ENCODE data around the gene CALHM4.
A peak's percentile ranks its signal among the peaks of the same experiment; 100 is the strongest.

Gene CALHM4, protein sequence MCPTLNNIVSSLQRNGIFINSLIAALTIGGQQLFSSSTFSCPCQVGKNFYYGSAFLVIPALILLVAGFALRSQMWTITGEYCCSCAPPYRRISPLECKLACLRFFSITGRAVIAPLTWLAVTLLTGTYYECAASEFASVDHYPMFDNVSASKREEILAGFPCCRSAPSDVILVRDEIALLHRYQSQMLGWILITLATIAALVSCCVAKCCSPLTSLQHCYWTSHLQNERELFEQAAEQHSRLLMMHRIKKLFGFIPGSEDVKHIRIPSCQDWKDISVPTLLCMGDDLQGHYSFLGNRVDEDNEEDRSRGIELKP

DNA sequence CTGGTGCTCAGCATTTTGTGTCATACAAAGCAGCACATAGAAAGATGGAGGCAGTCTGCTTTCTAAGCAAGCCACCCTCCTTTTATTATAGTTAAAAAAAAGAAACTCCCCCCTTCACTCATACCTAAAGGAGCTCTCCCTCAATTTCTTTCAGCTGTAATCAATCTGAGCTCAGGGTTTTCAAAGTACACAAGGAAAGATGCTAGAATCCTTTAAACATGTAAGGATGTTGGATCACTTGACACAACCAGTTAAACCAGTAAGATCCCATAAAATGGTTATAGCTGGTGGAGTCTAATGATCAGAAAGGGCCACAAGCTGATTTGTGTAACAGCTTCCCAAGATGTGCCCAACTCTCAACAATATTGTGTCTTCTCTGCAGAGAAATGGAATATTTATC is at the start of gene CALHM4:
CALHM4 (plus strand) TSS at position 301 of the 400 bp plus-strand sequence; CDS start at position 344, 43 bp downstream.
- no peak for DNase-seq

GRCh38 chr6:116507324-116507723 is 46.2 kb upstream of the CALHM4 start:
- no peak for DNase-seq

DNA sequence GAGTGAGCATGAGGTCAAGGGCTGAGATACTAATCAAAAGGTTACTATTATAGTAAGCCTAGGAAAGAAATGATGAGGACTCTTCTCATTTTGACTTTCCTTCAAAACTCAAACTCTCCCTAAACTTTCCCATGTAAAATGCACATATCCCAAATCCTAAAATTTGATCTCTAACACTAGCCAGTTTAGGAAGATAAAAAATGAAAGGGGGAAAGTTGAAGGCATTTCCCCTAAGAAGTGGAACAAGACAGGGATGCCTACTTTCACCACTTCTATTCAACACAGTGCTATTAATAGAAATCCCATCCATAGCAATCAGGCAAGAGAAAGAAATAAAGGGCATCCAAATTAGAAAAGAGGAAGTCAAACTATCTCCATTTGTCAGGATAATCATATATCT is 45.0 kb upstream of the CALHM4 start:
- no peak for DNase-seq

- peak in 1 of 2 experiments; percentile 11 for DNase-seq
These were observed 42.0 kb upstream of the CALHM4 start, which contains the start of gene CALHM5 for GRCh38 chr6:116511424-116512110. Gene CALHM5 (plus strand): TSS chr6:116511639. CDS start chr6:116511697, 58 bp downstream.

GRCh38 chr6:116512111-116512559 is 41.4 kb upstream of the CALHM4 start:
- DNase-seq = no peak

GRCh38 chr6:116512734-116513133 is 40.8 kb upstream of the CALHM4 start:
- DNase-seq = no peak

- no peak for DNase-seq
These were observed 40.2 kb upstream of the CALHM4 start for GRCh38 chr6:116513224-116513875.

DNA sequence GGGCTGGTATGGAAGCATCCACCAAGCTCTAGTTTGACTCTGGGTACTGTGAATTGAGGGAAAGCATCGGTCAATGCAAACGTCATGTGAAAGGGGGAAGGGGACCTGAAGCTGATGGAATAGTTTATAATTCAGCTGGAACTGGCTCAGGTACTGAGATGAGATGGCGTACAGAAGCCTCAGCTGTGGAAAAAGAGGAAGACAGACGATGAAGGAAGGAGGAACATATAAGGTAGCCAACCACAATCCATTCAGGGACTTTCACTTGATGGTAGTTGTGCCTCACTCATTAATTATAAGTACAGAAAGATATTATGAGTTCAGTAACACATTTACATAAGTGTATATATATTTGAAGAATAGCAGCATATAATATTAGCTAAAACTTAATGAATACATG is 39.4 kb upstream of the CALHM4 start:
- peak; percentile 41 to 44 for DNase-seq

DNA sequence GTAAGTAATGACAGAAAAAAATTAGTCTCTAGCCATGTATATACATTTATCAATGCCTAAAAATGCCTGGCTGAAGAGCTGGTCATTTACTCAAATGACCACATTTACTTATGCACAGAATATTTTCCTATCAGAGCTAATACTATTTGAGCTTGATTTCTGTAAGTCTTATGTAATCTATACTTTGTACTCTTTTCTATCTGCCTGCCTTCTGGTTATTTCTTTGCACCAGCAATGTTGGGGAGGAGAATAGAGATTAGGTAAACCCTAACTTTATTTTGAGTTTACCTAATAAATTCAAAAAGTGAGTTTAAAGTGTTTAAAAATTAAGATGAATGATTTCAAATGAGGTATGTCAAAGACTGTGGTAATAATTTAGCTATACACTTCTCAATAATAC is 38.4 kb upstream of the CALHM4 start:
- DNase-seq = no peak

DNA sequence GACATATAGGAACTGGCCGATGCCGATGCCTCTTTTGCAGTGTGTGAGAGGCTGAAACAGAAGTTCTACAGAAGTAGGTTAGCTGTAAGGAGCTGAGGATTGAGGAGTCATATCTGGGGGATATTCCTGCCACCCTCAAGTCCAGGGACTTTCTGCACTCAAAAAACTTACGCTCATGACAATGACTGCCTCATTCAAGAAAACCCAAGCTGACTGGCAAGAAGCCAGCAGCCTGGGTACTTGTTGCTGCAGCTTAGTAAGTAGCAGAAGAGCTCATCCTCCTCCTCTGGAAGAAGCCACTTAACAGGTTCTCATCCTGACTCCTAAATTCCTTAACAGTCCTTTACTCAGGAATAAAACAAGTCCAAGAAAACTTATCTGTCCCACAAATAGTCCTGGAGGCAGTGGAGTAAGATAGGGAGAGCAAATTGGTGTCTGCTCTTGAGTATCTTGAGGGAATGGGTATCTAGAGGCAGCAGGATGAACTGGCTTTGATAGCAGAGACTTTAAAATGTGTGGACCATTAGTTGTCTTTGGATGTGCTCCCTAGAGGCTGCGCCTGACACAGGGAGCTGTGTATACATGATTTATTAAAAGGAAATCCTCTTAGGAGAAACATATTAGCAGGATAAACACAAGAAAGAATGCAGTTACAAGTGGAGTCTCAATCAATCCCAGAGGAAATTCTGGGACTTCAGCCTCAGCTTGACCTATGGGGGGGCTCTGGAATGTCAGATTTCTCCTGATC is 34.8 kb upstream of the CALHM4 start:
- no peak for DNase-seq

GRCh38 chr6:116522896-116523295 is 30.7 kb upstream of the CALHM4 start:
- DNase-seq = no peak

GRCh38 chr6:116524236-116524635 is 29.3 kb upstream of the CALHM4 start:
- DNase-seq = no peak

- no peak for DNase-seq
These were observed 25.4 kb upstream of the CALHM4 start for GRCh38 chr6:116528133-116528532.

- DNase-seq = no peak
These were observed 24.8 kb upstream of the CALHM4 start for GRCh38 chr6:116528780-116529179.

GRCh38 chr6:116529466-116530290 is 23.9 kb upstream of the CALHM4 start:
- no peak for DNase-seq

DNA sequence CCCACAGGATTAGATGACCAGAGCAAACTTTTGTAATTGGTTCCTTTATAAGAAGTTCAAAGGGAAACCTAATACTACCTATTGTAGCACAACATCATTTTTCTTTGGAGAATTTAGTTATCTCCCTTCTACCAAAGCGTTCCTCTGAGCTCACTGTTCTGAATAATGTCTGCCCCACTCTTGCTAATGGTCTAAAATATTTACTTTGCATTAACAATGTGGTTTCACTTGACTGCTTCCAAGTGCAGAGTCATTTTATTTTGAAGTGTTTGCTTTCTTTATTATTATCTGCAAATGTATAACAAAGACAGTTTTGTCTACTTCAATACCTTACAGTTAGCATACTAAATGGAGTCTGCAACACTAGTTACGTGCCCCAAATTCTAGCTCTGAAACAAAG is 23.1 kb upstream of the CALHM4 start:
- DNase-seq = no peak

DNA sequence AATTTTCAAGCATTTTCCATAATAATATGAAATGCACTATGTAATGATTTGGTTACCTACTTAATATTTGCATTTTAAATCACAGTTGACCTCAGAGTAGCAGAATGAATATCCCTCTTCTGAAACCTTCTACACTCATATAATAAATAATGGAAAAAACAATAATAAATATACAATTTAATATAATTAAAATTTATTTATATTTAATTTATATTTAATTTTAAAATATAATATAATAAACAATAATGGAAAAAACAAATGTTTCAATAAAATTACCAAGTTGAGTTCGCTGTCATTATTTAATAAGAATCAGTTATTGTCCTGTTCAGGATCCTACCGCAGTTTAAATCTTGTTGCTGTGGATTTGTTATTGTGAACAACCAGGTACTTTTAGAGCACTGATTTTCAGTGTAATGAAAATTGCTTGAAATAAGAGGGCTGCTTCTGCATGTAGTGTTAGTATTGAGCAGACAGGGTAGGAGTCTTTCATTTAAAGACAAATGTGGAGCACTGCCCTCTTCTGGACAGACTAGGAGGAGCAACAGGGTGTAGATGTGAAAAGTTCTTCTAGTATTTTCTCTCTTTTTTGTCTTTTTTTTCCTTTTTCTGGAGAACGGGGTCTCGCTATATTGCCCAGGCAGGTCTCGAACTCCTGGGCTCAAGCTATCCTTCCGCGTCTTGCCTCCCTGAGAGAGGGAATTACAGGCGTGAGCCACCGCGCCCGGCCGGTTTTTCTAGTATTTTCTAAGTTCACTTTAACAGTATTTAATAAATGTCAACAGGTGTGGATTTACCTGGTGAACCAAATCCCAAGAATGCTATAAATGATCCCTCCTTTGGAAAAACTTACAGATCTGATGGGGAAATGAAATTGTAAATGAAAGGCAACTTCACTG is 21.6 kb upstream of the CALHM4 start:
- DNase-seq = peak; percentile 93 to 94

DNA sequence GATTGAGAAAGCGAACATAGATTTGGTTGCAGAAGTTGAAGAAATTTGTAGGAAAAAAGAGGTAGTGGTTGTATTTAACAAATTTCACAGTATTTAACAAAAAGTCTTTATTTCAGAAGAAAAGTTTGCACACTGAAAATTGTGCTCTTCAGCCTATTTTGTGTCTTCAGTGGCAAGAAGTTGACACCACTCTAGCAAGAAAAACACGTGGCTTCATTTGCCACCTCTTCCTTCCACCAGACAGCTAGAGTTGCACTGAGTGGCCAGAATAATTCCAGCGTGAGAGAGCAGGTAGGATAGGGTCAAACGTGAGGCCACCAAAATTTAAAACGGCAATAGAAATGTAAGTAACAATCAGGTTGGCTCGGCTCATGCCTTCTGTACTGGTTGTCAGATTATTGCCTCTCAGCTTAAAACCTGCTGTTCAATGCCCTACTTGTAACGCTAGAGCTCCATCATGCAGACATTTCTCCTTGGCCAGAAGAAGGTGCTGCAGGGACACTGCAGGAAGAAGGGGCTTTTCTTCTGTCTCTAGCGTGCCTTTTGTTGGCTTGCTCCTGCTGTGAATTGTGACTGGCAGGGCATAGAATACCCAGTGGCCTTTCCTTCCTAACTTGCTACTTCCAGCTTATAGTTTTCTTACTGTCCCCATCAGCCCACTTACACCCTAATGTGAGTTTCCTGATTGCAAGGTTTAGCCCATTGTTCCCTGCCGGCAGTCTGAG is 20.2 kb upstream of the CALHM4 start:
- no peak for DNase-seq

DNA sequence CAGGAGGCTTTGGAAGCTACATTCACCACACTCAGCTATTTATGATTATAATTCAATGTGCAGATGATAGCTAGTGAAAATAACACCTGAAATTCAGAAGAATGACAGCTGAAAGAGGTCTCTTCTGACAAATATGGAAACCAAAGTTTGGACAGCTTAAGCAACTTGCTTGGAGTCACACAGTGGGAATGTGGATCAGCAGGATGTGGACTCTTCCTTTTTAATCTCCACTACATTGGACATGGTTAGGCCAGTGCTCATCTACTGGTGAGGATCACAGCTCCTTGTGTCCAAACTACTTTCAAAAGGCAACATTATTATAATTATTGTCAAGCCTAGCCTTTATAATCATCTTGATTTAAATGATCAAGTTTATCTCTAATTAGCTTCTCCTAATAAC is 18.4 kb upstream of the CALHM4 start:
- no peak for DNase-seq

GRCh38 chr6:116536216-116536621 is 17.3 kb upstream of the CALHM4 start:
- DNase-seq = peak; percentile 81 to 84

All from AML-193 (cell line).